GM23248 (cell line): ENCODE measurements around the gene HACL1. TPM values are rescaled to one million over a fixed set of nuclear protein-coding genes. Genes with fewer than 3 reads are reported as not detected.
A peak's percentile ranks its signal among the peaks of the same experiment; 100 is the strongest.

Experiments
- DNase-seq: peaks from one replicate; pipeline ENCODE4 v3.0.0-alpha.2; 2015
- H2AFZ ChIP-seq: fragments of 200-600 bp; sonication (generic); 2 replicates; pipeline ENCODE4 v1.6.1; 2016; ENCODE audit warnings: antibody characterized with exemption
- H3F3A ChIP-seq: fragments of 200-600 bp; sonication (generic); 2 replicates; pipeline ENCODE4 v1.6.1; 2016; ENCODE audit warnings: mild to moderate bottlenecking, antibody characterized with exemption, mixed run types; ENCODE audit not compliant: insufficient read depth
- H3K27ac ChIP-seq: fragments of 200-600 bp; sonication (generic); 2 replicates; pipeline ENCODE4 v1.5.1; 2016; ENCODE audit warnings: mild to moderate bottlenecking
- H3K27me3 ChIP-seq: fragments of 200-600 bp; sonication (generic); replicated peaks from 2 replicates; pipeline ENCODE4 v1.6.1; 2016; ENCODE audit warnings: mild to moderate bottlenecking; ENCODE audit not compliant: insufficient read depth
- H3K36me3 ChIP-seq: fragments of 200-600 bp; sonication (generic); 2 replicates; pipeline ENCODE4 v1.6.1; 2016; ENCODE audit warnings: low read depth, mild to moderate bottlenecking
- H3K4me1 ChIP-seq: fragments of 200-600 bp; sonication (generic); 2 replicates; pipeline ENCODE4 v1.6.1; 2016; ENCODE audit warnings: mild to moderate bottlenecking; ENCODE audit not compliant: insufficient read depth
- H3K4me2 ChIP-seq: fragments of 200-600 bp; sonication (generic); one replicate; pipeline ENCODE4 v1.6.1; 2016; ENCODE audit warnings: mild to moderate bottlenecking; ENCODE audit not compliant: unreplicated experiment
- H3K4me3 ChIP-seq: fragments of 200-600 bp; sonication (generic); 2 replicates; pipeline ENCODE4 v1.5.1; 2016; ENCODE audit warnings: mild to moderate bottlenecking
- H3K79me2 ChIP-seq: fragments of 200-600 bp; sonication (generic); 2 replicates; pipeline ENCODE4 v1.6.1; 2016; ENCODE audit warnings: mild to moderate bottlenecking; ENCODE audit not compliant: insufficient read depth
- H3K9ac ChIP-seq: fragments of 200-600 bp; sonication (generic); 2 replicates; pipeline ENCODE4 v1.6.1; 2016; ENCODE audit warnings: mild to moderate bottlenecking
- H3K9me2 ChIP-seq: fragments of 200-600 bp; sonication (generic); 2 replicates; pipeline ENCODE4 v1.6.1; 2016; ENCODE audit warnings: mixed run types, mild to moderate bottlenecking, moderate library complexity; ENCODE audit not compliant: insufficient read depth
- H3K9me3 ChIP-seq: fragments of 200-600 bp; sonication (generic); one replicate; pipeline ENCODE4 v1.6.1; 2017; ENCODE audit warnings: low read depth
- H4K20me1 ChIP-seq: fragments of 200-600 bp; sonication (generic); 2 replicates; pipeline ENCODE4 v1.6.0; 2016; ENCODE audit not compliant: insufficient read depth
- EZH2 ChIP-seq: fragments of 200-600 bp; sonication (generic); IDR thresholded peaks from 2 replicates; pipeline ENCODE4 v1.6.1; 2018; ENCODE audit warnings: antibody characterized with exemption, mild to moderate bottlenecking; ENCODE audit not compliant: insufficient read depth, poor library complexity, severe bottlenecking
- EZH2phosphoT487 ChIP-seq: fragments of 200-600 bp; sonication (generic); IDR thresholded peaks from 2 replicates; pipeline ENCODE4 v1.6.1; 2018; ENCODE audit warnings: antibody characterized with exemption, moderate library complexity, mild to moderate bottlenecking, low read depth; ENCODE audit not compliant: insufficient read depth
- WGBS, 2 experiments: methylation state at CpG; one replicate each; pipeline ENCODE4 v1.1.6; 2015 to 2017; ENCODE audit warnings: low lambda C conversion rate in 2 of 2, low coverage in 1 of 2; ENCODE audit errors: missing lambda C conversion rate in 2 of 2; 5-methylcytosine and 5-hydroxymethylcytosine counted together
- in situ Hi-C: fragments of 300-500 bp; cut with MboI; formaldehyde crosslinking; loops from 2 replicates; pipeline ENCODE4 v1.15.0; 2020
- polyA plus RNA-seq: library from polyadenylated mRNA; unstranded; fragments of >200 nt; fragmentation: Nextera tagmentation; extraction: Ambion mirVana; gene quantifications from 2 replicates; pipeline ENCODE4 v1.2.1, GENCODE V29; 2016
- total RNA-seq: library from RNA; depleted of rRNA; stranded (reverse); fragments of >200 nt; shearing (Covaris generic); gene quantifications from 2 replicates; pipeline ENCODE4 v1.2.3, GENCODE V29; 2014; rRNA removed

HACL1 gene
- total and polyA plus RNA-seq, 2 experiments from 2014 or later: 14.3 to 16.3 TPM

- Histone ChIP-seq H4K20me1 (no peaks in the 10 kb centered on the region), H3K9me2 (no peaks in the 10 kb centered on the region), H3K9ac (no peak overlapping the region), H3K4me3 (no peak overlapping the region), H3F3A (no peaks in the 10 kb centered on the region), H3K4me1 (peaks cover 3% of the 10 kb centered on the region; the same call in 1 of the 2 replicates), H3K27ac (no peak overlapping the region), H3K36me3 (no peaks in the 10 kb centered on the region), H3K4me2 (no peak overlapping the region), H3K9me3 (no peaks in the 10 kb centered on the region), H3K79me2 (no peaks in the 10 kb centered on the region), H2AFZ (no peak overlapping the region), H3K27me3 (no peaks in the 10 kb centered on the region)
- TF ChIP-seq EZH2: no peak
- TF ChIP-seq EZH2phosphoT487: no peak
- in situ Hi-C loops: no loop called here
- DNase-seq: no peak
- WGBS, 2 experiments: 82 to 92% methylated on average over 7 of the region's 7 CpGs
Observed at GRCh38 chr3:15513116-15513515, 88.3 kb downstream of the HACL1 start.

GRCh38 chr3:15512166-15512565 lies 89.2 kb downstream of the HACL1 start:
- Histone ChIP-seq H3K4me1 (peaks cover 3% of the 10 kb centered on the region; the same call in 1 of the 2 replicates), H3K36me3 (no peaks in the 10 kb centered on the region), H3K79me2 (no peaks in the 10 kb centered on the region), H3K9me2 (no peaks in the 10 kb centered on the region), H3K27ac (no peak overlapping the region), H2AFZ (no peak overlapping the region), H3K4me3 (no peak overlapping the region), H3F3A (no peaks in the 10 kb centered on the region), H3K9ac (no peak overlapping the region), H3K9me3 (no peaks in the 10 kb centered on the region), H4K20me1 (no peaks in the 10 kb centered on the region), H3K4me2 (no peak overlapping the region), H3K27me3 (no peaks in the 10 kb centered on the region)
- TF ChIP-seq EZH2 (no peak), EZH2phosphoT487 (no peak)
- WGBS, 2 experiments: 33 to 46% methylated on average over 10 of the region's 10 CpGs
- peak; percentile 24 for DNase-seq
- in situ Hi-C loops: no loop called here

GRCh38 chr3:15511156-15511555 lies 90.2 kb downstream of the HACL1 start:
- no peaks in the 10 kb centered on the region for H3K27me3 ChIP-seq
- in situ Hi-C loops: no loop called here
- no peak for TF ChIP-seq EZH2phosphoT487
- no peak for TF ChIP-seq EZH2
- no peaks in the 10 kb centered on the region for H3F3A ChIP-seq
- H4K20me1 ChIP-seq: no peaks in the 10 kb centered on the region
- no peaks in the 10 kb centered on the region for H3K79me2 ChIP-seq
- peaks cover 3% of the 10 kb centered on the region; the same call in 1 of the 2 replicates for H3K4me1 ChIP-seq
- H3K4me3 ChIP-seq: no peak overlapping the region
- H3K9me3 ChIP-seq: no peaks in the 10 kb centered on the region
- H3K4me2 ChIP-seq: no peak overlapping the region
- H3K9me2 ChIP-seq: no peaks in the 10 kb centered on the region
- whole genome bisulfite sequencing, 2 experiments: 94 to 95% methylated on average over 3 of the region's 3 CpGs
- no peak overlapping the region for H2AFZ ChIP-seq
- H3K9ac ChIP-seq: no peak overlapping the region
- DNase-seq: no peak
- H3K27ac ChIP-seq: no peak overlapping the region
- no peaks in the 10 kb centered on the region for H3K36me3 ChIP-seq

Other genes starting within 250 kb of the HACL1 start
- gene METTL6, start 174.0 kb downstream of the HACL1 start, total RNA-seq: 24.2 and 30.9 TPM in 2 replicates
- gene METTL6, start 174.0 kb downstream of the HACL1 start, polyA plus RNA-seq: 20.8 and 21.6 TPM in 2 replicates
- 16.9 and 20.9 TPM in 2 replicates for gene EAF1, start 174.0 kb downstream of the HACL1 start, total RNA-seq
- gene EAF1, start 174.0 kb downstream of the HACL1 start, polyA plus RNA-seq: 7.1 and 7.2 TPM in 2 replicates
- gene COLQ, start 79.9 kb downstream of the HACL1 start, total RNA-seq: 0.32 and 1.1 TPM in 2 replicates
- gene COLQ, start 79.9 kb downstream of the HACL1 start, polyA plus RNA-seq: 0.29 and 0.93 TPM in 2 replicates
- 24.2 and 48.0 TPM in 2 replicates for gene BTD, start 176 bp upstream of the HACL1 start, total RNA-seq
- gene BTD, start 176 bp upstream of the HACL1 start, polyA plus RNA-seq: 19.7 and 20.1 TPM in 2 replicates
- gene ANKRD28, start 196.4 kb upstream of the HACL1 start, total RNA-seq: 55.6 and 68.9 TPM in 2 replicates
- gene ANKRD28, start 196.4 kb upstream of the HACL1 start, polyA plus RNA-seq: 22.6 and 23.1 TPM in 2 replicates